Keratinocyte (primary cell): ENCODE data around the gene PCDHAC1.
A peak's percentile ranks its signal among the peaks of the same experiment; 100 is the strongest.

ENCODE experiments used
- EZH2 ChIP-seq: IDR thresholded peaks from one replicate; pipeline ENCODE4 v1.6.1; 2012; ENCODE audit warnings: inconsistent platforms, mild to moderate bottlenecking, low read length, moderate library complexity
- TF ChIP-seq, protein P1 (sequence below), 3 experiments: IDR thresholded peaks in 1 of 3; conservative IDR thresholded peaks in 1 of 3; optimal IDR thresholded peaks in 1 of 3; 2 replicates in 2 of 3; 3 replicates in 1 of 3; pipeline versions ENCODE3 to v1.5.1; 2011; ENCODE audit warnings: low read length in 3 of 3, mild to moderate bottlenecking in 3 of 3, moderate library complexity in 2 of 3, control low read depth in 1 of 3, inconsistent platforms in 1 of 3; ENCODE audit not compliant: insufficient read depth in 2 of 3; ENCODE audit errors: extremely low read depth in 1 of 3

DNA sequence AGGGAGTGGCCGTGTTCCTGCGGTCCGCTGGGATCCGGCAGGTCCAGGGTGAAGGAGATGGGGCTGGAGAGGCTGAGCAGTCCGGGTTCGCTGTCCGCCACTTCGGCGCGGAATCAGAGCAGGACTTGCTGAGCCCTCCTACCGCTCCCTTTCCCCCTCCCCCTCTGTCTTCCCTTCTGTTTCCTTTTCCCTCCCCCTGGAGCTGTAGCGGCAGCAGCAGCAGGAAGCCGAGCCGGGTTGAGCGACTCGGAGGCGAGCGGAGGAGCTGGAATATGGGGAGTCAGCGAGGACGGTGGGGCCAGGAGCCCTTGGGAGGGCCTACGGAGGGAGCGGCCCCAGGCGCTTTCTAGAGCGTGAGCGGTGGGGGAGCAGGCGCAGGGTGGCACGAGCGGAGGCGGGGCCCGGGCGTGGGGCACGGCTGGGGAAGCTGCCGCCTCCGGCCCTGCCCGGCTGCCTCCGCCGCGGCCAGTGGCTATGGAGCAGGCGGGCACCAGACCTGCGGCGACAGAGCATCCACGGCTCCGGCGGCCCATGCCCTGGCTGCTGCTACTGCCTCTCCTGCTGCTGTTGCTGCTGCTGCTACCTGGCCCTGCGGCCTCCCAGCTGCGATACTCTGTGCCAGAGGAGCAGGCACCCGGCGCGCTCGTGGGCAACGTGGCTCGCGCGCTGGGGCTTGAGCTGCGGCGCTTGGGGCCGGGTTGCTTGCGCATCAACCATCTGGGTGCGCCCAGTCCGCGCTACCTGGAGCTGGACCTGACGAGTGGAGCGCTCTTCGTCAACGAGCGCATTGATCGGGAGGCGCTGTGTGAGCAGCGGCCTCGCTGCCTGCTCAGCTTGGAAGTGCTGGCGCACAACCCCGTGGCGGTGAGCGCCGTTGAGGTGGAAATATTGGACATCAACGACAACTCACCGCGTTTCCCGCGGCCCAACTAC, 40.5 kb downstream of the PCDHAC1 start, which contains the start of gene PCDHAC2:
- TF ChIP-seq, protein P1, sequence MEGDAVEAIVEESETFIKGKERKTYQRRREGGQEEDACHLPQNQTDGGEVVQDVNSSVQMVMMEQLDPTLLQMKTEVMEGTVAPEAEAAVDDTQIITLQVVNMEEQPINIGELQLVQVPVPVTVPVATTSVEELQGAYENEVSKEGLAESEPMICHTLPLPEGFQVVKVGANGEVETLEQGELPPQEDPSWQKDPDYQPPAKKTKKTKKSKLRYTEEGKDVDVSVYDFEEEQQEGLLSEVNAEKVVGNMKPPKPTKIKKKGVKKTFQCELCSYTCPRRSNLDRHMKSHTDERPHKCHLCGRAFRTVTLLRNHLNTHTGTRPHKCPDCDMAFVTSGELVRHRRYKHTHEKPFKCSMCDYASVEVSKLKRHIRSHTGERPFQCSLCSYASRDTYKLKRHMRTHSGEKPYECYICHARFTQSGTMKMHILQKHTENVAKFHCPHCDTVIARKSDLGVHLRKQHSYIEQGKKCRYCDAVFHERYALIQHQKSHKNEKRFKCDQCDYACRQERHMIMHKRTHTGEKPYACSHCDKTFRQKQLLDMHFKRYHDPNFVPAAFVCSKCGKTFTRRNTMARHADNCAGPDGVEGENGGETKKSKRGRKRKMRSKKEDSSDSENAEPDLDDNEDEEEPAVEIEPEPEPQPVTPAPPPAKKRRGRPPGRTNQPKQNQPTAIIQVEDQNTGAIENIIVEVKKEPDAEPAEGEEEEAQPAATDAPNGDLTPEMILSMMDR (optimal IDR thresholded peaks at IDR 0.05 in 1 of 3, IDR thresholded peaks at IDR 0.05 in 1 of 3, conservative IDR thresholded peaks at IDR 0.05 in 1 of 3; ENCODE audit: extremely low read depth in 1 of 3, insufficient read depth in 2 of 3, low read length in 3 of 3): peak in 1 of 3 experiments; percentile 17
- peak; percentile 13 for TF ChIP-seq EZH2
